Heart left ventricle (tissue), 13 donors: Measurements from ENCODE around the gene BDH1.

Experiments used
- POLR2A ChIP-seq, 2 donors: fragments of 450-650 bp; IDR thresholded peaks; one replicate each; pipeline ENCODE4 v1.6.1; 2017; ENCODE audit warnings: antibody characterized with exemption in 2 of 2, mild to moderate bottlenecking in 2 of 2, moderate library complexity in 2 of 2
- TF ChIP-seq, protein P1 (sequence below), 12 donors: fragments of 200-600 bp; sonication (generic) in 4 of 12; IDR thresholded peaks; one replicate each; pipeline versions ENCODE4 v1.5.0 to v1.8.0; 2018 to 2022; ENCODE audit warnings: antibody characterized with exemption in 12 of 12, mild to moderate bottlenecking in 5 of 12
- donor health status: ischemic (EF 13 %, LVEDD 7.1; RV severe dilation, severe dysfunction).
- donor health status: DM: no; HTN: yes; CAD: no.
- donor health status: DM: no; HTN: no; CAD: no.
- donor health status: ischemic (EF 25% LVEDD 6.9; RV normal size, moderate dysfunction).
- donor health status: ischemic (EF 25% LVEDD 5.7; RV mildly dilated, moderate dysfunction).
- donor health status: ischemic (EF 35%, LVEDD 5.7; RV mildly dilated, moderate dysfunction).
- donor health status: nonischemic (EF 11% LVEDD 7.7; RV severe dilation, severe dysfunction).
- donor health status: DM: yes; HTN: yes; CAD: no.
- donor health status: PGD.
- donor health status: ischemic (EF 29% LVEDD 5.4; RV normal size, mild dysfunction).
- donor health status: nonischemic (EF 23%, LVEDD 6.1; RV moderate dilation, normal function).

- TF ChIP-seq, protein P1, sequence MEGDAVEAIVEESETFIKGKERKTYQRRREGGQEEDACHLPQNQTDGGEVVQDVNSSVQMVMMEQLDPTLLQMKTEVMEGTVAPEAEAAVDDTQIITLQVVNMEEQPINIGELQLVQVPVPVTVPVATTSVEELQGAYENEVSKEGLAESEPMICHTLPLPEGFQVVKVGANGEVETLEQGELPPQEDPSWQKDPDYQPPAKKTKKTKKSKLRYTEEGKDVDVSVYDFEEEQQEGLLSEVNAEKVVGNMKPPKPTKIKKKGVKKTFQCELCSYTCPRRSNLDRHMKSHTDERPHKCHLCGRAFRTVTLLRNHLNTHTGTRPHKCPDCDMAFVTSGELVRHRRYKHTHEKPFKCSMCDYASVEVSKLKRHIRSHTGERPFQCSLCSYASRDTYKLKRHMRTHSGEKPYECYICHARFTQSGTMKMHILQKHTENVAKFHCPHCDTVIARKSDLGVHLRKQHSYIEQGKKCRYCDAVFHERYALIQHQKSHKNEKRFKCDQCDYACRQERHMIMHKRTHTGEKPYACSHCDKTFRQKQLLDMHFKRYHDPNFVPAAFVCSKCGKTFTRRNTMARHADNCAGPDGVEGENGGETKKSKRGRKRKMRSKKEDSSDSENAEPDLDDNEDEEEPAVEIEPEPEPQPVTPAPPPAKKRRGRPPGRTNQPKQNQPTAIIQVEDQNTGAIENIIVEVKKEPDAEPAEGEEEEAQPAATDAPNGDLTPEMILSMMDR (IDR thresholded peaks at IDR 0.05), result no peak
- TF ChIP-seq POLR2A (IDR thresholded peaks at IDR 0.05), result no peak
Observed at GRCh38 chr3:197500812-197501211, 55.0 kb downstream of the BDH1 start.
